Mesendoderm (in vitro differentiated cells): Measurements from ENCODE around the gene RNF26.
A peak's percentile ranks its signal among the peaks of the same experiment; 100 is the strongest.

Source experiments
- DNase-seq: peaks from one replicate; pipeline ENCODE4 v3.0.0; 2013
- H2AK5ac ChIP-seq: 2 replicates; pipeline ENCODE4 v1.6.1; 2013; ENCODE audit warnings: low read length, inconsistent platforms
- H2BK120ac ChIP-seq: 2 replicates; pipeline ENCODE4 v1.6.1; 2013; ENCODE audit warnings: low read depth, mild to moderate bottlenecking, low read length, moderate library complexity, mixed read lengths
- H2BK15ac ChIP-seq: replicated peaks from 2 replicates; pipeline ENCODE4 v1.6.1; 2013; ENCODE audit warnings: low read depth, mild to moderate bottlenecking, moderate library complexity
- H2BK5ac ChIP-seq: 2 replicates; pipeline ENCODE4 v1.6.1; 2013; ENCODE audit warnings: low read length, inconsistent platforms
- H3K18ac ChIP-seq: 2 replicates; pipeline ENCODE4 v1.6.1; 2013; ENCODE audit warnings: mild to moderate bottlenecking, low read length, mixed read lengths
- H3K23ac ChIP-seq: one replicate; pipeline ENCODE4 v1.6.1; 2013; ENCODE audit warnings: low read length
- H3K27ac ChIP-seq: 2 replicates; pipeline ENCODE4 v1.5.1; 2013; ENCODE audit warnings: low read depth, mild to moderate bottlenecking, inconsistent platforms, low read length, moderate library complexity
- H3K27me3 ChIP-seq: 2 replicates; pipeline ENCODE4 v1.6.1; 2013; ENCODE audit warnings: low read length, control low read depth, mild to moderate bottlenecking, inconsistent platforms; ENCODE audit not compliant: insufficient read depth, poor library complexity
- H3K36me3 ChIP-seq: 2 replicates; pipeline ENCODE4 v1.6.1; 2013; ENCODE audit warnings: low read length, inconsistent platforms; ENCODE audit not compliant: control insufficient read depth, insufficient read depth
- H3K4ac ChIP-seq: one replicate; pipeline ENCODE4 v1.6.1; 2013; ENCODE audit warnings: low read depth, mild to moderate bottlenecking, low read length, moderate library complexity
- H3K4me1 ChIP-seq: 2 replicates; pipeline ENCODE4 v1.6.1; 2013; ENCODE audit warnings: low read depth, low read length, inconsistent platforms; ENCODE audit not compliant: control insufficient read depth
- H3K4me2 ChIP-seq: 2 replicates; pipeline ENCODE4 v1.6.1; 2013; ENCODE audit warnings: low read length
- H3K4me3 ChIP-seq: 2 replicates; pipeline ENCODE4 v1.5.1; 2013; ENCODE audit warnings: mild to moderate bottlenecking, low read length
- H3K56ac ChIP-seq: one replicate; pipeline ENCODE4 v1.6.1; 2013; ENCODE audit warnings: low read length
- H3K79me1 ChIP-seq: 2 replicates; pipeline ENCODE4 v1.6.1; 2013; ENCODE audit warnings: low read length, inconsistent platforms
- H3K79me2 ChIP-seq: 2 replicates; pipeline ENCODE4 v1.6.1; 2013; ENCODE audit warnings: mild to moderate bottlenecking, low read length; ENCODE audit not compliant: control insufficient read depth, insufficient read depth
- H3K9ac ChIP-seq: 2 replicates; pipeline ENCODE4 v1.6.1; 2013; ENCODE audit warnings: low read length, inconsistent platforms
- H4K5ac ChIP-seq: one replicate; pipeline ENCODE4 v1.6.1; 2013; ENCODE audit warnings: low read length
- H4K8ac ChIP-seq: one replicate; pipeline ENCODE4 v1.6.1; 2013; ENCODE audit warnings: low read depth, mild to moderate bottlenecking, control low read depth, low read length, moderate library complexity
- WGBS: extraction: QIAGEN DNeasy Blood & Tissue Kit; methylation state at CpG from one replicate; pipeline ENCODE4 v1.1.7; 2013; ENCODE audit warnings: low lambda C conversion rate, missing lambda C conversion rate; ENCODE audit not compliant: insufficient coverage; ENCODE audit errors: extremely low coverage; 5-methylcytosine and 5-hydroxymethylcytosine counted together

RNF26 gene

DNA sequence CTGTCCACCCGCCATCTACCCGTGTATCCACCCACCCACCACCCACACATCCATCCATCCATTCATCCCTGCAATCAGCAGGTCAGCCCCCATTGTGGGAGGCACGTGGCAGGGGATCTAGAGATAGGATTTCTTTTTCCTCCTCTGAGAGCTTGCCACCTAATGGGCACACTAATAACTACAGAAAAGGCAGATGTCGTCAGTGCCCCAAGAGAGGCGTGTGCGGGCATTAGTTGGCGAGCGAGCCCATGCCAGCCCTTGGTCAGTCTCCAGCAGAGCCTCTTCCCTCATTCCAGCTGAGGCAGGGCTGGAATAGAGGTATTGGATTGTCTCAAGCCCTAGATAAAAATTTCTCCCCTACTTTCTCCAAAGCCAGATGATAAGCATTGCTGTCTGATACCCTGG is 37.5 kb downstream of the RNF26 start:
- no CpG with 5 or more reads among the region's 8 CpGs for WGBS
- no peaks in the 10 kb centered on the region for H3K79me2 ChIP-seq
- H3K18ac ChIP-seq: no peak overlapping the region
- H3K23ac ChIP-seq: no peak overlapping the region
- H3K27me3 ChIP-seq: no peaks in the 10 kb centered on the region
- no peak overlapping the region for H3K27ac ChIP-seq
- peaks cover 19% of the 10 kb centered on the region for H3K4me1 ChIP-seq
- H2BK15ac ChIP-seq: no peak overlapping the region
- no peak for DNase-seq
- H3K4ac ChIP-seq: no peak overlapping the region
- no peak overlapping the region for H2AK5ac ChIP-seq
- no peak overlapping the region for H3K9ac ChIP-seq
- no peak overlapping the region for H3K56ac ChIP-seq
- H2BK120ac ChIP-seq: no peak overlapping the region
- H3K79me1 ChIP-seq: no peaks in the 10 kb centered on the region
- H3K36me3 ChIP-seq: no peaks in the 10 kb centered on the region
- H4K8ac ChIP-seq: no peak overlapping the region
- no peak overlapping the region for H3K4me2 ChIP-seq
- H3K4me3 ChIP-seq: no peak overlapping the region
- no peak overlapping the region for H2BK5ac ChIP-seq
- no peak overlapping the region for H4K5ac ChIP-seq

DNA sequence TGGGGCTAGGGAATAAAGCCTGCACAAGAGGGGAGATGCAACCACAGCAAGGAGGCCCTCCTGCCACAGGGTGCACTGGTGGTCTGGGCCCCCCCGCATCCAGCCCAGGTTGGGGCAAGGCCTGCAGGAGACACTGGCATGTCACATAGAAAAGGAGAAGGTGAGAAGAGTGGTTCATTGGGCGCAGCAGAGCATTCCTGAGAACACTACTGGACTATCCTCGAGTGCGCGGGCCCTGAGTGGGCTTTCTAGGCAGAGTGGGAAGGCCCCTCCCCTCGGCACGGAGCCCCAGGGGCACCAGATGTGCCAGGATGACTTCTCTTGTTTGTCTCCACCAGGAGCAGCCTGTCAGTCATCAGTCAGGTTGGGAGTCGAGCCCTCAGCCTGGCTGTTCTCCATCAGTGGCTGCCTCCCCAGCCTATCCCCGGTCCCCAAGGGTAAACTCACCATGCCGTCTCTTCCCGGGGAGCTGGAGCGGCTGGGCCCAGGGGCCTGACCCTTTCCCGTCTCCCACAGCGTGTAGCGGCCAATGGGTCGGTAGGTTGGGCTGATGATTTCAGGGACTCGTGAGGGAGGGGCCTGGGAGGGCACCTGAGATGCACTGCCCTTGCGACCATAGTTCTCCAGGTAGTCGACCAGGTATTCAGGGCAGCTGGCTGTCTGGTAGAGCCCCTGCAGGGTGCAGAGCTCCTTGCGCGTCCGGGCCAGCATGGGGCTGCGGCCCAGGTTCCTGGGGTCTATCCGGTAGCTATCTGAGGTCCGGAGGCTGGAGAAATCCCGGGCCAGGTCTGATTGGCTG is 38.1 kb downstream of the RNF26 start:
- no peak overlapping the region for H3K4ac ChIP-seq
- H4K8ac ChIP-seq: no peak overlapping the region
- no peak overlapping the region for H3K4me2 ChIP-seq
- H3K79me1 ChIP-seq: no peaks in the 10 kb centered on the region
- no peak overlapping the region for H3K56ac ChIP-seq
- no peak overlapping the region for H3K4me3 ChIP-seq
- H4K5ac ChIP-seq: no peak overlapping the region
- H3K27me3 ChIP-seq: no peaks in the 10 kb centered on the region
- no peak overlapping the region for H2AK5ac ChIP-seq
- H3K4me1 ChIP-seq: peaks cover 22% of the 10 kb centered on the region
- no peaks in the 10 kb centered on the region for H3K36me3 ChIP-seq
- H2BK120ac ChIP-seq: no peak overlapping the region
- H3K18ac ChIP-seq: no peak overlapping the region
- no peak overlapping the region for H3K23ac ChIP-seq
- DNase-seq: no peak
- no peak overlapping the region for H2BK5ac ChIP-seq
- H3K27ac ChIP-seq: no peak overlapping the region
- whole genome bisulfite sequencing: no CpG with 5 or more reads among the region's 26 CpGs
- H2BK15ac ChIP-seq: no peak overlapping the region
- no peak overlapping the region for H3K9ac ChIP-seq
- H3K79me2 ChIP-seq: no peaks in the 10 kb centered on the region

DNA sequence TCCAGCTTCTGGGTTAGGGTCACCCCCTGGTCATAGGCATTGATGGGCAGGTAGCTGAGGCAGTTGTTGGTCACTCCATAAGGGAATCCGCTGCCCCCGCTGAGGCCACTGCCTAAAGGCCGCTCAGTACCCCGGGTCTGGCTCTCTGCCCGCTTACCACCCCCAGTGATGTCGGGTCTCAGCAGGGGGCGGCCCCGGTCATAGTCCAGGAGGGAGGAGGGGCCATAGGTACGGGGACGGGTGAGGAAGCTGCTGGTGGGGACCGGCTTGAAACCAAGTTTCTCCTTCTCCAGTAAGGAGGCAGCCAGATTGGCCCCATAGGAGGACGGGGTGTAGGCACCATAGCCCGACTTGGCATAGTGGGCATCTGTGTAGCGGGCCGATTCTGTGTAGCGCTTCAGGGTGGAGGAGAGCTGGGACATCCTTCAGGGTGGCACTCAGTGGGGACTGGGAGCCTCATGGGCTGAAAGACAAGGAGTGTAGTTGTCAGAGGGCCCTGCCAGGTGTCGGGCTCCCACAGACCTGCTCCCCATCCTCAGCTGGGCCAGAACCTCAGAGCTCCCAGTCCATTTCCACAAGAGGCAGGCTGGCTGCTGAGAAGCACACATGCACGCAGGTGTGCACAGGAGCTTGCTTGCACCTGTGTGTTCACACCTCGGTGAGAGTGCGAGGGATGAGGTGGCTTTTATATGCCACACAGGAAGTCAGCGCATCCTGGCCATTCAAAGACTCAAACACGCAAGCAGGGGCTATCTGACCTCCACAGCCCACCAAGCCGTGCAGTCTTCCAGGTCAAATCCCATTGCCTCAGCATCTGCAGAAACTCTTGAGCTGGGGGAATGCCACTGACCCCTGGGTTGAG is 39.0 kb downstream of the RNF26 start:
- no peak overlapping the region for H3K9ac ChIP-seq
- H3K23ac ChIP-seq: no peak overlapping the region
- no peaks in the 10 kb centered on the region for H3K79me1 ChIP-seq
- no peak overlapping the region for H2BK5ac ChIP-seq
- DNase-seq: no peak
- no peak overlapping the region for H2BK120ac ChIP-seq
- no peak overlapping the region for H2BK15ac ChIP-seq
- H3K4me3 ChIP-seq: no peak overlapping the region
- H3K27me3 ChIP-seq: no peaks in the 10 kb centered on the region
- no peaks in the 10 kb centered on the region for H3K36me3 ChIP-seq
- no peak overlapping the region for H3K4ac ChIP-seq
- no peak overlapping the region for H3K18ac ChIP-seq
- H4K8ac ChIP-seq: no peak overlapping the region
- H3K4me1 ChIP-seq: peaks cover 28% of the 10 kb centered on the region
- no peak overlapping the region for H3K56ac ChIP-seq
- WGBS: no CpG with 5 or more reads among the region's 23 CpGs
- H4K5ac ChIP-seq: no peak overlapping the region
- no peak overlapping the region for H3K27ac ChIP-seq
- H2AK5ac ChIP-seq: no peak overlapping the region
- no peak overlapping the region for H3K4me2 ChIP-seq
- no peaks in the 10 kb centered on the region for H3K79me2 ChIP-seq

DNA sequence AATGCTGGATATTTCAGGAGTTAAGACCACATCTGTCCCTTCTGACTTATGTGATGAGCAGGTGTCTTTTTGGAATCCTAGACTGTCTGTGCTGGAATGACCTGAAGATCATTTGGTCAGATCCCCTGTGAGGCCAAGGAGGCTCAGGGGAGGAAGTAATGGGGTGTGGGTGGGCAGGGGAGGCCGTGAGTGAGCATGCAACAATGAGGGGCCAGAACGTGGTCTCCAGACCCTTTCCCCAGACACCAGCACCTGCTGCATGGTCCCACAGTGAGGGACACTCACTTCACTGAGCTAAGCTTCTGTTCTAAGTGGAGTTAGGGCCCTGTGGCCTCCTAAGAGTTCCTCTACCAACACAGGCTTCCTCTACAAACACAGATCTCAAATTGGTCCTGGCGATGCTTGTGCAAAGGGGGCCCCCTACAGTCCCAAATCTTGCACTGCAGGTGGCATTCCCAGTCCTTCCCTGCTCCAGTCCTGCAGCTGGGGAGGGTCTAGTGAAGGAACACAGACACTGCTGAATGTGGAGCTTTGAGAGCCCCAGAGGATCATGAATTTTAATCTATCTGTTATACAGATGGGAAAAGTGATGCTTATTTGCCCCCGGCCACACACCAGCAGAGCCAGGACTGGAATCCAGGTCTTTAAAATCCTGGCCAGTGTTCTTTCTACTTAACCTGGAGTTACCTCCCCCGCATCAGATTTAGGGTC is 39.7 kb downstream of the RNF26 start:
- DNase-seq: peak; percentile 91
- peaks cover 33% of the 10 kb centered on the region for H3K4me1 ChIP-seq
- H2BK15ac ChIP-seq: no peak overlapping the region
- no peak overlapping the region for H4K8ac ChIP-seq
- WGBS: no CpG with 5 or more reads among the region's 5 CpGs
- no peak overlapping the region for H3K4me3 ChIP-seq
- H3K27me3 ChIP-seq: no peaks in the 10 kb centered on the region
- no peaks in the 10 kb centered on the region for H3K36me3 ChIP-seq
- H3K23ac ChIP-seq: no peak overlapping the region
- H2AK5ac ChIP-seq: no peak overlapping the region
- H4K5ac ChIP-seq: no peak overlapping the region
- no peak overlapping the region for H2BK5ac ChIP-seq
- H2BK120ac ChIP-seq: no peak overlapping the region
- H3K18ac ChIP-seq: no peak overlapping the region
- H3K4me2 ChIP-seq: no peak overlapping the region
- no peak overlapping the region for H3K4ac ChIP-seq
- no peaks in the 10 kb centered on the region for H3K79me2 ChIP-seq
- peak overlapping the region; percentile 1 for H3K56ac ChIP-seq
- no peak overlapping the region for H3K9ac ChIP-seq
- no peak overlapping the region for H3K27ac ChIP-seq
- no peaks in the 10 kb centered on the region for H3K79me1 ChIP-seq

DNA sequence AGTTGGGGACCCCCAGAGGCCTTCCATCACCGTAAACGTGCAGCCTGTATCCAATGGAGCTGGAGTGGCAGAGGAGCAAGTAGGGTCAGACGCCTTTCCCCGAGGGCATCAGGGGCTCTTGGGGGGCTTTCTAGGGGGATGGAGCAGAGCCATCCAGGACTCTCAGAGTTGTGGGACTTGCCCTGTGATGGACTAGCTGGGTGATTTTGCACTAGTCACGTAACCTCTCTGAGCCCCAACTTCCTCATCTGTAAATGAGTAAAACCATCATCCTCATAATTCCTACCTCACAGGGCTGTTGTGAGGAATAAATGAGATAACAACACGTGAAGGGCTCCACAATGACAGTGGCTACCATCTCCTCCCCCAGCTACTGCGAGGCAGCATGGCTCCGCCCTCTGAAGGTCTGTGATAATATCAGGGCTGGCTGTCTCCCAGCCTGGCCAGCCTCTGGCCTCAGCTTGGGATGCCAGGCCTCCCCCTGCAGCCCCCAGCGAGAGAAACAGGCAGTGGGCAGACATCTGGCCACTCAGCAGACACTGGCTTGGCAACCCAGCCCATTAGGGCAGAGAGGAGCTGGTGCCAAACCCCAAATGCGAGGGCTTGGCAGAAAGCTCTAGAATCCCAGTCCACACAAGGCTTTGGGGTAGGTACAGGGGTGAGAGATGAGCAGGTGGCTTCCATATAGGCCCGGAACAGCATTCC is 40.5 kb downstream of the RNF26 start:
- H3K9ac ChIP-seq: no peak overlapping the region
- DNase-seq: peak; percentile 48
- H3K4me2 ChIP-seq: no peak overlapping the region
- no peaks in the 10 kb centered on the region for H3K36me3 ChIP-seq
- H3K18ac ChIP-seq: no peak overlapping the region
- H2AK5ac ChIP-seq: no peak overlapping the region
- WGBS: no CpG with 5 or more reads among the region's 11 CpGs
- no peak overlapping the region for H2BK120ac ChIP-seq
- no peak overlapping the region for H2BK15ac ChIP-seq
- H3K4ac ChIP-seq: no peak overlapping the region
- peak overlapping the region; percentile 25 for H3K56ac ChIP-seq
- H3K27me3 ChIP-seq: no peaks in the 10 kb centered on the region
- no peaks in the 10 kb centered on the region for H3K79me2 ChIP-seq
- H3K4me1 ChIP-seq: peaks cover 36% of the 10 kb centered on the region
- H4K5ac ChIP-seq: no peak overlapping the region
- no peak overlapping the region for H3K23ac ChIP-seq
- no peak overlapping the region for H2BK5ac ChIP-seq
- no peak overlapping the region for H3K27ac ChIP-seq
- H4K8ac ChIP-seq: no peak overlapping the region
- H3K4me3 ChIP-seq: no peak overlapping the region
- H3K79me1 ChIP-seq: no peaks in the 10 kb centered on the region
